HepG2 (cell line): ENCODE measurements around the gene TMEM183A. TPM values are rescaled to one million over a fixed set of nuclear protein-coding genes. Genes with fewer than 3 reads are reported as not detected.

Experiments
- CHD4 ChIP-seq: fragments of 200-600 bp; sonication (generic); IDR thresholded peaks from 2 replicates; pipeline ENCODE4 v1.7.0; 2017; ENCODE audit warnings: mild to moderate bottlenecking, low read length, borderline replicate concordance
- GABPB1 ChIP-seq: IDR thresholded peaks from 2 replicates; pipeline ENCODE4 v1.6.1; 2016; ENCODE audit warnings: mild to moderate bottlenecking, missing genetic modification reagents, moderate library complexity, missing compliant biosample characterization
- HMGXB4 ChIP-seq, 2 experiments: sonication (generic) in 1 of 2; formaldehyde crosslinking in 1 of 2; IDR thresholded peaks; 2 replicates each; pipeline versions ENCODE4 v1.4.0 to v1.6.1; 2018 to 2020; ENCODE audit warnings: missing genetic modification reagents in 2 of 2, borderline replicate concordance in 1 of 2, low read depth in 1 of 2, mild to moderate bottlenecking in 1 of 2, missing biosample characterization in 1 of 2
- HOXA5 ChIP-seq: sonication (generic); formaldehyde crosslinking; IDR thresholded peaks from 2 replicates; pipeline ENCODE4 v1.4.0; 2020; ENCODE audit warnings: missing genetic modification reagents
- KAT2B ChIP-seq: fragments of 150-350 bp; IDR thresholded peaks from 2 replicates; pipeline ENCODE4 v1.6.1; 2014; ENCODE audit warnings: low read depth, low read length, borderline replicate concordance
- KDM6A ChIP-seq: IDR thresholded peaks from 2 replicates; pipeline ENCODE4 v1.6.1; 2016; ENCODE audit warnings: low read depth
- MTF2 ChIP-seq: sonication (generic); formaldehyde crosslinking; IDR thresholded peaks from 2 replicates; pipeline ENCODE4 v1.5.0; 2020; ENCODE audit warnings: missing genetic modification reagents, borderline replicate concordance
- NBN ChIP-seq: fragments of 450-650 bp; conservative IDR thresholded peaks from 2 replicates; pipeline ENCODE4 v1.6.1; 2017
- TFDP1 ChIP-seq: IDR thresholded peaks from 2 replicates; pipeline ENCODE4 v1.6.1; 2016; ENCODE audit warnings: missing compliant biosample characterization, missing genetic modification reagents, borderline replicate concordance
- U2AF1 ChIP-seq: fragments of 200-400 bp; formaldehyde crosslinking; optimal IDR thresholded peaks from 2 replicates; pipeline ENCODE3; 2017; ENCODE audit warnings: mild to moderate bottlenecking, low read depth, low read length
- ZBTB38 ChIP-seq: sonication (generic); formaldehyde crosslinking; IDR thresholded peaks from 2 replicates; pipeline ENCODE4 v1.5.1; 2020; ENCODE audit warnings: mild to moderate bottlenecking, missing genetic modification reagents
- ZKSCAN8 ChIP-seq: IDR thresholded peaks from 2 replicates; pipeline ENCODE4 v1.6.1; 2016; ENCODE audit warnings: borderline replicate concordance, missing genetic modification reagents, missing compliant biosample characterization
- ZNF17 ChIP-seq: sonication (generic); formaldehyde crosslinking; IDR thresholded peaks from 2 replicates; pipeline ENCODE4 v1.5.0; 2020; ENCODE audit warnings: mild to moderate bottlenecking, missing genetic modification reagents
- ZNF335 ChIP-seq: sonication (generic); formaldehyde crosslinking; IDR thresholded peaks from 2 replicates; pipeline ENCODE4 v1.4.0; 2020; ENCODE audit warnings: missing genetic modification reagents
- ZNF431 ChIP-seq: sonication (generic); formaldehyde crosslinking; IDR thresholded peaks from 2 replicates; pipeline ENCODE4 v1.9.0; 2022; ENCODE audit warnings: missing genetic modification reagents, low read depth, mild to moderate bottlenecking, borderline replicate concordance
- ZNF510 ChIP-seq: sonication (generic); formaldehyde crosslinking; IDR thresholded peaks from 2 replicates; pipeline ENCODE4 v1.4.0; 2020; ENCODE audit warnings: low read depth, mild to moderate bottlenecking, missing genetic modification reagents
- ZNF580 ChIP-seq: IDR thresholded peaks from 2 replicates; pipeline ENCODE4 v1.6.1; 2016; ENCODE audit warnings: low read depth, borderline replicate concordance
- ZNF605 ChIP-seq: sonication (generic); formaldehyde crosslinking; IDR thresholded peaks from 2 replicates; pipeline ENCODE4 v1.8.0; 2022; ENCODE audit warnings: mild to moderate bottlenecking, missing genetic modification reagents
- polyA plus RNA-seq, 8 experiments: library from polyadenylated mRNA; depleted of rRNA in 3 of 8; stranded (reverse) in 7 of 8; unstranded in 1 of 8; fragments of >200 nt; fragmentation: Illumina TruSeq in 4 of 8; extraction: Trizol in 4 of 8; gene quantifications; 2 replicates each; pipeline versions ENCODE4 v1.2.1 to v1.2.3, GENCODE V29; 2011 to 2016; ENCODE audit warnings: low read depth in 4 of 8, missing spikeins in 1 of 8, mixed read lengths in 1 of 8; ENCODE audit not compliant: insufficient read depth in 1 of 8
- total RNA-seq, 5 experiments: library from RNA; depleted of rRNA; stranded (reverse); fragments of >200 nt; fragmentation: Illumina TruSeq; extraction: Trizol; gene quantifications; 2 replicates each; pipeline ENCODE4 v1.2.3, GENCODE V29; 2016; ENCODE audit warnings: low read depth in 1 of 5
- TF ChIP-seq, protein P1 (sequence below): sonication (generic); formaldehyde crosslinking; IDR thresholded peaks from 2 replicates; pipeline ENCODE4 v1.8.1; 2023; ENCODE audit warnings: mild to moderate bottlenecking, moderate library complexity, missing genetic modification reagents
- TF ChIP-seq, protein P2 (sequence below), 2 experiments: sonication (generic) in 1 of 2; formaldehyde crosslinking in 1 of 2; IDR thresholded peaks; 2 replicates each; pipeline versions ENCODE4 v1.5.1 to v1.6.1; 2011 to 2020; ENCODE audit warnings: borderline replicate concordance in 1 of 2, low read depth in 1 of 2, low read length in 1 of 2, mild to moderate bottlenecking in 1 of 2, missing genetic modification reagents in 1 of 2, moderate library complexity in 1 of 2

The TMEM183A gene
- total and polyA plus RNA-seq, 2 of the 13 experiments (the other 11 are each of a cell fraction or from before 2014, with no cell fraction given), result 59.7 to 82.0 TPM

DNA sequence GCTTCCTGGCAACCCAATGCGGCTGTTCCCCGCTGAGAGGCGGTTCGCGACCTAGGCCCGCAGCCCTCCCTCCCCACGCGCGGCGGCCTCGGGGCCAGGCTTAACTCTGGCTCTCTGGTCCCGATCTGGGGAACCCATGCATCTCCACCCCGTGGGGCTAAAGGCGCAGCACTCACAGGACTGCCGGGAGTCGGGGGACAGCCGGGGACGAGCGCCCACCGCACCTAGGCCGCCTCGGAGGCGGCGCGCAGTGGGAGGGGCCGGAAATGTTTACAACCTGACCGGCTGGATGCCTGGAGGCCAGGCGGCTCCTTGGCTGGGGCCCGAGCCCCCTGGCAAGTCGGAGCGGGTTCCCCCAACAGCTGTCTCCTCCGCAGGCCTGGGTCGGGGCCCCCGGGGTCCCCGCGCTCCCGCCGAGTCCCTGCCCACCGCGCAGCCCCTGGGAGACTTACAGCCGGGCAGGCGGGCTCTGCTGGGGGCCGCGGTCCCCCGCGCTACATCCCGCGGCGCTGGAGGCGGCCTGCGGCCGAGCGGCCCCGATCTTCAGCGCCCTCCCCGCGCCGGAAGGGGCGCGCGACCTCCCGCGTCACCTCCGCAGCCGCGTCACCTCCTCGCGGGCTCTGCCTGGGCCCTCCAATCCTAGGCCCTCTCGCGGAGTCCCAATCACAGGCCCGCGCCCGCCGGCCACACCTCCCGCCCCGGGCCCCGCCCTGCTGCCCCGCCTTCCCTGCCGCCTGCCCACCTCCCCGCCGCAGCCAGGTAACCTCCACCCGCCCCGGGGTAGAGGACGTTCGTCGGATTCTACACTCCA is 49.2 kb upstream of the TMEM183A start, which contains the start of gene ADIPOR1 (continued):
- TF ChIP-seq GABPB1 (CRISPR knock-in tag) (peak; percentile 90), TFDP1 (CRISPR knock-in tag) (peak; percentile 69; the same call in 1 of the 2 replicates), NBN (no peak), KAT2B (no peak), KDM6A (CRISPR knock-in tag) (no peak), HMGXB4 (CRISPR knock-in tag; IDR thresholded peaks at IDR 0.05; ENCODE audit: borderline replicate concordance in 1 of 2, low read depth in 1 of 2) (peak; percentile 15 to 57; a peak in 3 of 4 replicates), HOXA5 (no peak), ZNF510 (CRISPR knock-in tag) (no peak), ZNF335 (CRISPR knock-in tag) (no peak), ZNF431 (CRISPR knock-in tag) (no peak), MTF2 (no peak), ZKSCAN8 (no peak), ZBTB38 (CRISPR knock-in tag) (0 out of 2 replicates have a peak, but pooled peaks have one; percentile 35), ZNF580 (no peak), U2AF1 (no peak), ZNF605 (CRISPR knock-in tag) (no peak), ZNF17 (CRISPR knock-in tag) (no peak), CHD4 (no peak)
- TF ChIP-seq, protein P1, sequence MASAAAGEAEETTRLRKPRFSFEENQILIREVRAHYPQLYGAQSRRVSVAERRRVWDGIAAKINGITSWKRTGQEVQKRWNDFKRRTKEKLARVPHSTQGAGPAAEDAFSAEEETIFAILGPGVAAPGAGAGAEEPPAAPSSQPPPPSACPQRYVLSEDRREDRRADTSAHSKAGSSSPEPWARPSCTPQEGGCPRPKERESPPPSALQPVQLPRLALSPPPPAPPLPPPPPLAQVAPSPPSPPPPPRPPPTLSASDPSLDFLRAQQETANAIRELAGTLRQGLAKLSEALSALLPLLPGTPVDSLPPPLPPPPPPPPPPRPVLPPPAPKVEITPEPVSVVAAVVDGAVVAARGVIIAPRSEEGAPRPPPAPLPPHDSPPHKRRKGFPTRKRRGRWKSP (CRISPR knock-in tag), result peak; percentile 60; the same call in 1 of the 2 replicates
- TF ChIP-seq, protein P2, sequence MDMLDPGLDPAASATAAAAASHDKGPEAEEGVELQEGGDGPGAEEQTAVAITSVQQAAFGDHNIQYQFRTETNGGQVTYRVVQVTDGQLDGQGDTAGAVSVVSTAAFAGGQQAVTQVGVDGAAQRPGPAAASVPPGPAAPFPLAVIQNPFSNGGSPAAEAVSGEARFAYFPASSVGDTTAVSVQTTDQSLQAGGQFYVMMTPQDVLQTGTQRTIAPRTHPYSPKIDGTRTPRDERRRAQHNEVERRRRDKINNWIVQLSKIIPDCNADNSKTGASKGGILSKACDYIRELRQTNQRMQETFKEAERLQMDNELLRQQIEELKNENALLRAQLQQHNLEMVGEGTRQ (IDR thresholded peaks at IDR 0.05; ENCODE audit: low read depth, low read length), result no peak
- TF ChIP-seq, protein P2 (CRISPR knock-in tag; IDR thresholded peaks at IDR 0.05; ENCODE audit: borderline replicate concordance), result no peak
